ENCODE measurements around the gene TMEM39B.
"Not testable (repeated sequence)": the region's sequence is repeated elsewhere in the genome, so short reads cannot be mapped to it uniquely, and the experiment has no call there.

The TMEM39B gene

GRCh38 chr1:32072622-32073298, at the start of gene TMEM39B:
Gene TMEM39B (plus strand): TSS chr1:32072939. CDS start chr1:32073048, 109 bp downstream.
- DNase-seq (ENCODE audit: low read depth) = peak; percentile 97

DNA sequence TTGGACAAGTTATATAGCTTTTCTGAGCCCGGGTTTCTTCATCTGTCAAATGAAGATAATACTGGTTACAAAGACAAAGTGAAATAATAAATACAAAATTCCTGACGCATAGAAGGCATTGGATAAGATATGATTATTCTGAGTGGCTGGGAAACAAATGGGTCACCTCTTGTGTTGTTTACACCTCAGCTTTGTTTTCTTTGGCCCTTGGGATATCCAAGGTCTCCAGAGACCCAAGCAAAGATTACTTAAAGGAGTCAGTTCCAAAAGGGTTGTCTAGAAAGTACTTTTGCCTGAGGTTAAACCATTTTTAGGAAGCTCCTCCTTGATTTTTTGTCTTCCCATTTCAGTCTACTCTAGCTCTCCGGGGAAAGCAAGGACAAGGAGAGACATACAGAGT, 49.4 kb upstream of the TMEM39B start:
- peak; percentile 32 for DNase-seq (ENCODE audit: low read depth)

DNA sequence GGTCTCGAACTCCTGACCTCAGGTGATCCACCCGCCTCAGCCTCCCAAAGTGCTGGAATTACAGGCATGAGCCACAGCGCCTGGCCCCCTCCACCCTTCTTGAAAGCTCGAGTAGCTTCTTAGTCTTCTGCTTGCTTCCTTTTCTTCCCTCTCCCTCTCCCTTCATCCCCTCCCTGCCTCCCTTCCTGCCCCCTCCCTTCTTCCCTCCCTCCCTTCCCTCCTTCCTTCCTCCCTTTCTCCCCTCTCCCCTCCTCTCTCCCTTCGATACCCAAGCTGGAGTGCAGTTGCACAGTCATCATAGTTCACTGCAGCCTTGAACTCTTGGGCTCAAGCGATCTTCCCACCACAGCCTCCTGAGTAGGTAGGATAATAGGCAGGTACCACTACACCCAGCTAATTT, 47.2 kb upstream of the TMEM39B start:
- no peak for DNase-seq (ENCODE audit: low read depth)

DNA sequence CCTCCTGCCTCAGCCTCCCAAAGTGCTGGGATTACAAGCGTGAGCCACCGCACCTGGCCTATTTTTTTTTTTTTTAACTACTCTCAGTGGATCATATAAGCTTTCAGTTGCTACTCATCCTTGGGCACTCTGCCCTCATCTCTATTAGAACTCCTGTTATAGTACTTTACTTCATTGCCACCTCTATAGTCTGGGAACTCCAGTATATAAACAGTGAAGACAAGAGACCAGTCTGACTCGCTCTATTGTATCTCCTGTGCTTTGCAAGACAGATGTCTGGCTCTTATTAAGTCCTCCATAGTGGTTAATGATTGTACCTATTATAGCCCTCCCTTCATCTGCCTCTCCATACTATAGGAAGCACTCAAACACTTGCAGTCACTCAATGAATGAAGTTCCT, 44.0 kb upstream of the TMEM39B start:
- DNase-seq (ENCODE audit: low read depth) = no peak

- DNase-seq (ENCODE audit: low read depth) = peak; percentile 82
Measured at GRCh38 chr1:32031578-32032274, 41.0 kb upstream of the TMEM39B start.

DNA sequence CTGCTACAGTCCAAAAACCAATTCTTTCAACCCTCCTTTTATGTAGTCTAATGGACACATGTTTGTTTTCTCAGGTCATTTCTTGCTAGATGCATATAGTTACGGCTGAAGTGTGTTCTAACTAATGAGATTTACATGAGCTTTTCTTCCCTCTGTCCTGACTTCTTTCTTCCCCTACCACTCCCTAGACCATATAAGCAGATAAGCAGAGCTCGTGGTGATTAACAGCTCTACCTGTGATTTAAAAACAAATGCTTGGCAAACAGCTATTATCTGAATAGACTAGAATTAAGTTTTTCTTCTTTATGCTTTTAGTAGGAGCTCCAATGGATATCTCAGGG, 40.5 kb upstream of the TMEM39B start:
- DNase-seq (ENCODE audit: low read depth) = no peak

DNA sequence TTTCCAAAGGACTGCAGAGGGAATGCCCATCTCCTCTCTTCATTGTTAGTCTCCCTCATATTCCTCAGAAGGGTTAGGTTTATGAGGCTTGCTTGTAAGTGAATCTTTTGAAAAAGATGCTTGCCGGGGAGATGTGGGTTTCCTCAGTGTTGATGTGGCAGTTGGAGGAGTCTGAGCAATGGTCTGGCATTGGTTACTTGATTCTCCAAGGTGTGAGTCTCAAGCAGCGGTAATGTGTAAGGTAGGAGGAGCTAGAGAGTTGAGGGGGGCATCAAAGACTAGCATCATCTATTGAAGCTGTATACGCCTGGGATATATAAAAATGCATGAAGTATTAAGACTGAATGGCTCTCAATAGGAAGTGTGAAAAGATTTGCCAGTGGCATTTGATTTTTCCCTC, 37.6 kb upstream of the TMEM39B start:
- no peak for DNase-seq (ENCODE audit: low read depth)

DNA sequence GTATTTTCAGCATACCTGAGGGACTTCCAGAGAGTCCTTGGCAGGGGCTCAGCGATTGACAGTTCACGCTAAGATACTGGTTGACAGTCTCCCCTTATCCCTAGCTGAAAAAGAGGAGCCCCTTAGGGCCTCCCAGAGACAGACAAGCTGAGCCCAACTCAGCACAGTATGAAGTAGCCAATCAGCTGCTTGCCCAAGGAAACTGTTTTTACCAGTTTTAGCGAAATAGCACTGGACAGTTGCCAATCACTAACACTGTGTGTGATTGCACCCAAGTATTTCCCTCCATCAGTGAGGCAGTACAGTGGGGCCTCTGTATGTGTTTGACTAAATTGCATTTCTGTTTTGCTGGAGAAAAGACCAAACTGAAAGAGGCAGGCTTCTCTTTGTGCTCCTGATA, 32.0 kb upstream of the TMEM39B start:
- DNase-seq (ENCODE audit: low read depth) = peak; percentile 34

DNA sequence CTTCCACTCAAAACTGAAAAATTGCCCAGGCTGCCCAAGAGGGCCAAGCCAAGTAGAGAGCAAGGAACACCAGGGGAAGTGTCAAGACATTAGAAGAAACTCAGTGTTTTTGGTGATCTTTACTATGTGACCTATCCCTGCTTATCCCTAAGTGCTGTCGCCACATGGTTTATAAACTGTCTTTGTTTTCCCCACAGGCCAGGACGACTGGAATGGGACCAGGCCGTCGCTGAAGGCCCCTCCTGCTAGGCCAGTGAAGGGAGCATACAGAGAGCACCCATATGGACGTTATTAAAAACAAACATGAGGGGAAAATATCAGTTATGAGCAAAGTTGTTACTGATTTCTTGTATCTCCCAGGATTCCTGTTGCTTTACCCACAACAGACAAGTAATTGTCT, 30.4 kb upstream of the TMEM39B start:
- DNase-seq (ENCODE audit: low read depth) = no peak

DNA sequence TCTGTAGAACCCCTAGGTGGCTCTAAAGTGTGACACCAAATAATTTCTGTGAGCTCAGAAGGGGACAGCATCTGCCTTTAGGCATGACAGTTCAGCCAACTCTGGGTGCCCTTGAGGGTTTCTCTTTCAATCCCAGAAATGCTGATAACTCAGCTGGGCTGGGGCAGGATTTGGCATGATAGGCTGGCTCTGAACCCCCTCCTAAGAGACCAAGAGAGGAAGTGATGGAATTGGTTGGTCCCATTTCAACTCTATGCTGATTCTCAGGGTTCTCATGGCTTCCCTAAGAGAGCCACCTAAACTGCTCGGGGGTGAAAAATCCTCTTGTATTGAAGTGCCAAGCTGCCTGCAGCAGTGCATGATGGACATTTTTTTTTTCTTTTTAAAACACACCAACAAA, 28.5 kb upstream of the TMEM39B start:
- no peak for DNase-seq (ENCODE audit: low read depth)

GRCh38 chr1:32045772-32046171, 27.0 kb upstream of the TMEM39B start:
- no peak for DNase-seq (ENCODE audit: low read depth)

DNA sequence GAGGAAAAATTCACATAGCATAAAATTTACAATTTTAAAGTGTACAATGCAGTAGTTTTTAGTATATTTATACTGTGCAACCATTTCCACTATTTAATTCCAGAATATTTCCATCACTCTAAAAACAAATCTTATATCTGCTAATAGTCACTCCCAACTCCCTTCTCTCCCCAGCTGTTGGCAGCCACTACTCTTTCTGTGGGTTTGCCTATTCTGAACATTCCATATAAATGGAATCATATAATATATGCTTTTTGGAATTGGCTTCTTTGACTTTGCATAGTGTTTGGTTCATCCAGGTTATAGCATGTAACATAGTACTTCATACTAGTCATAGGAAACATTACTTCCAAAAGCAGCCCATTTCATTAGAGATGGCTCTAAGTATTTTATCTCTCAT, 25.0 kb upstream of the TMEM39B start:
- no peak for DNase-seq (ENCODE audit: low read depth)

DNA sequence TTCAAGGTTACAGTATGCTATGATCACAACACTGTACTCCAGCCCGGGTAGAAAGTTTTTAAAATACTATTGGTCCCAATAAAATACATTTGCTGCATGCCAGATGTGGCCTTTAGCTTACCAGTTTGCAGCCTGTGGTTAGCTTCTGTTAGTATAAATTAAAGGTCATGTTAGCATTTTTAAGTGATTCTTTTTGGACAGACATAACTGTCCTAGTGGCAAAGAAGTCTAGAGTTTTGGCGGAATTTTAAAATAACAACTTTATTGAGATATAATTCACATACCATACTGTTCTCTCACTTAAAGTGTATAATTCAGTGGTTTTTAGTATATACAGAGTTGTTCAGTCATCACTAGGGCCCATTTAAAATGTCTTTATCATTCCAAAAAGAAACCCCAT, 24.3 kb upstream of the TMEM39B start:
- no peak for DNase-seq (ENCODE audit: low read depth)

- DNase-seq (ENCODE audit: low read depth) = peak; percentile 69
Measured at GRCh38 chr1:32051706-32052105, 21.0 kb upstream of the TMEM39B start.

DNA sequence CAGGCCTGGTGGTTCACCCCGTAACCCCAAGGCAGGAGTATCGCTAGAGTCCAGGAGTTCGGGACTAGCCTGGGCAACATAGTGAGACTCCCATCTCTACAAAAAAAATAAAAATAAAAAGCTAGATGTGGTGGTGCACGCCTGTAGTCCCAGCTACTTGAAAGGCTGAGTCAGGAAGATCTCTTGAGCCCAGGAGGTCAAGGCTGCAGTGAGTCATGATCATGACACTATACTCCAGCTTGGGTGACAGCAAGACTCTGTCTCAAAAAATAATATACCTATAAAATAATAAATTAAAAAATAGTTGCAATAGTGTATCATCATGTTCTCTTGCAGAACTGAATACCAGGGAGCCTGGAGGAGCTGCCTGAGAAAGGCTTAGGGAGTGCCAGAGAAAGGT, 19.9 kb upstream of the TMEM39B start:
- peak; percentile 39 for DNase-seq (ENCODE audit: low read depth)

DNA sequence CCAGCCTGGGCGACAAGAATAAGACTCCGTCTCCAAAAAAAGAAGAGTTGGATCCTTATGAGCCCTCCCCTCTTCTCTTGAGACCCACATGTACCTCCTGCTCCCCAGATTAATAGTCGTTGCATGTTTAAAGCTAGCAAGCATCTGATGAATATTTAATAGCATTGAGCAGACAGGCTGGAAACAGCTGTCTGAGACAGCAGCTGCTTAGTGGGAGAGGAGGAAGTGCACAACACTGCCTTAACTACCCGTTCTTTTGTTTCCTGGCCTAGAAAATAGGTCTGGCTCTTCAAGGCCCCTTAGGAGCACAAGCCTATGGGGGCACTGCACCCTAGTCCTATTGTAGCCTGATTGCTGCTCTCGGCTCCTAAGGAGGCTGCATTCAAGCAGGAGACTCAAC, 17.3 kb upstream of the TMEM39B start:
- DNase-seq (ENCODE audit: low read depth) = no peak

- DNase-seq (ENCODE audit: low read depth) = no peak
Measured at GRCh38 chr1:32056598-32056997, 16.1 kb upstream of the TMEM39B start.

GRCh38 chr1:32060914-32061313, 11.8 kb upstream of the TMEM39B start:
- no peak for DNase-seq (ENCODE audit: low read depth)

DNA sequence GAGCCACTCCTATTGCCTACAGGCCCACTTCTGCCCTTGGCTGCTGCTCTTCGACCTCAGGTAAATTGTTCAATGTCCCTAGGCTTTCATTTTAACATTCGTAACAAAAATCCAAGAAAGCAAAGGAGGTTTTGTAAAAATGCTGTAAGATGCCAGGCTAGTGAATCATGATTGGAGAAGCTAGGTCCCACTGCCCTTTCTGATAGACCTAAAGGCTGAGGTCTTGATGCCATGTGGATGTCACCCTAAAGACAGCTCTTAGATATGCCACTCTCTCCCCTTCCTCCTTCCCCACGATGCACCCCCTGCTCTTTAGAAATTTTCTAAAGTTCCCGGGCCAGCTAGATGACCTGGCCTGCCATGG, 9.9 kb upstream of the TMEM39B start:
- peak; percentile 29 for DNase-seq (ENCODE audit: low read depth)

DNA sequence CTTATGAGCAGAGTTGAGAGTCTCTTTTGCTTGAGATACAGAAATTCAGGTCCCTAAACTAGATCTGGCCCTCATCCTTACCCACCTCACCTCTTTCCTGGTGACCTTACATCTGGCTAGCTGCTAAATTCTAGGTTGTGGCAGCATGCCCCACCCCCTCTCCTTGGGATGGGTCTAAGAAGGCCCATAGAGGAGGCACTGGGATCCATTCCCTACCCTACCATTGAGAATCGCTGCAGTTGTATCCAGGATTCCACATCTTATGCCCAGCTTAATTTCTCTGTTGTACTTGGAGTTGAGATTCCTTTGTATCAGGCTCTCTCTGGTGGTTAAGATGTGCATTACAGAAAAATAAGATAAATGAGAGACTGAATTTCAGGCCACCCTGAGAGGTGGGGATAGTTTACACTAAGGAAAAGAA, 9.5 kb upstream of the TMEM39B start:
- DNase-seq (ENCODE audit: low read depth) = peak; percentile 66

- DNase-seq (ENCODE audit: low read depth) = not testable (repeated sequence)
Measured at GRCh38 chr1:32065613-32066488, 6.9 kb upstream of the TMEM39B start.

- peak; percentile 84 for DNase-seq (ENCODE audit: low read depth)
Measured at GRCh38 chr1:32066489-32066873, 6.3 kb upstream of the TMEM39B start.

GRCh38 chr1:32068957-32069588, 3.7 kb upstream of the TMEM39B start:
- DNase-seq (ENCODE audit: low read depth) = peak; percentile 59
